ENCODE results near the gene ACAD11.
"Not testable (repeated sequence)": the region's sequence is repeated elsewhere in the genome, so short reads cannot be mapped to it uniquely, and the experiment has no call there.

Gene ACAD11

GRCh38 chr3:132563420-132564069 is 96.1 kb downstream of the ACAD11 start:
- Histone ChIP-seq H3K9me3 (ENCODE audit: control insufficient read depth, low read length) (no peaks in the 10 kb centered on the region), H3K36me3 (ENCODE audit: control insufficient read depth, insufficient read depth, low read length) (no peaks in the 10 kb centered on the region), H3K27ac (ENCODE audit: insufficient read depth, low read depth, low read length, poor library complexity, severe bottlenecking) (no peak overlapping the region), H3K27me3 (ENCODE audit: control insufficient read depth, insufficient read depth, low read length, poor library complexity, severe bottlenecking) (no peaks in the 10 kb centered on the region), H3K4me1 (ENCODE audit: control insufficient read depth, insufficient read depth, low read length) (no peaks in the 10 kb centered on the region), H3K4me3 (ENCODE audit: insufficient read depth, low read depth, low read length) (no peak overlapping the region)
- 100% methylated on average over 2 to 4 of the region's 4 CpGs for WGBS, 2 experiments

GRCh38 chr3:132561003-132561402 is 98.6 kb downstream of the ACAD11 start:
- no peaks in the 10 kb centered on the region for H3K36me3 ChIP-seq (ENCODE audit: control insufficient read depth, insufficient read depth, low read length)
- WGBS, 2 experiments: 52 to 59% methylated on average over 4 of the region's 4 CpGs
- no peak overlapping the region for H3K27ac ChIP-seq (ENCODE audit: insufficient read depth, low read depth, low read length, poor library complexity, severe bottlenecking)
- H3K27me3 ChIP-seq (ENCODE audit: control insufficient read depth, insufficient read depth, low read length, poor library complexity, severe bottlenecking): no peaks in the 10 kb centered on the region
- H3K4me3 ChIP-seq (ENCODE audit: insufficient read depth, low read depth, low read length): no peak overlapping the region
- no peaks in the 10 kb centered on the region for H3K9me3 ChIP-seq (ENCODE audit: control insufficient read depth, low read length)
- H3K4me1 ChIP-seq (ENCODE audit: control insufficient read depth, insufficient read depth, low read length): no peaks in the 10 kb centered on the region

GRCh38 chr3:132556508-132557159 is 103.0 kb downstream of the ACAD11 start:
- no peaks in the 10 kb centered on the region for H3K4me1 ChIP-seq (ENCODE audit: control insufficient read depth, insufficient read depth, low read length)
- no peak overlapping the region for H3K4me3 ChIP-seq (ENCODE audit: insufficient read depth, low read depth, low read length)
- H3K27me3 ChIP-seq (ENCODE audit: control insufficient read depth, insufficient read depth, low read length, poor library complexity, severe bottlenecking): no peaks in the 10 kb centered on the region
- H3K27ac ChIP-seq (ENCODE audit: insufficient read depth, low read depth, low read length, poor library complexity, severe bottlenecking): no peak overlapping the region
- WGBS, 2 experiments: 89 to 92% methylated on average over 7 to 8 of the region's 8 CpGs
- H3K9me3 ChIP-seq (ENCODE audit: control insufficient read depth, low read length): no peaks in the 10 kb centered on the region
- no peaks in the 10 kb centered on the region for H3K36me3 ChIP-seq (ENCODE audit: control insufficient read depth, insufficient read depth, low read length)

- 88 to 93% methylated on average over 3 of the region's 3 CpGs for WGBS, 2 experiments
- not testable (repeated sequence) for H3K9me3 ChIP-seq (ENCODE audit: control insufficient read depth, low read length); H3K27ac ChIP-seq (ENCODE audit: insufficient read depth, low read depth, low read length, poor library complexity, severe bottlenecking); H3K4me1 ChIP-seq (ENCODE audit: control insufficient read depth, insufficient read depth, low read length); H3K4me3 ChIP-seq (ENCODE audit: insufficient read depth, low read depth, low read length); H3K27me3 ChIP-seq (ENCODE audit: control insufficient read depth, insufficient read depth, low read length, poor library complexity, severe bottlenecking); H3K36me3 ChIP-seq (ENCODE audit: control insufficient read depth, insufficient read depth, low read length)
Observed at GRCh38 chr3:132556036-132556386, 103.6 kb downstream of the ACAD11 start.

GRCh38 chr3:132555306-132556035 is 104.1 kb downstream of the ACAD11 start:
- no peaks in the 10 kb centered on the region for H3K27me3 ChIP-seq (ENCODE audit: control insufficient read depth, insufficient read depth, low read length, poor library complexity, severe bottlenecking)
- H3K27ac ChIP-seq (ENCODE audit: insufficient read depth, low read depth, low read length, poor library complexity, severe bottlenecking): no peak overlapping the region
- no peaks in the 10 kb centered on the region for H3K4me1 ChIP-seq (ENCODE audit: control insufficient read depth, insufficient read depth, low read length)
- H3K4me3 ChIP-seq (ENCODE audit: insufficient read depth, low read depth, low read length): no peak overlapping the region
- H3K9me3 ChIP-seq (ENCODE audit: control insufficient read depth, low read length): no peaks in the 10 kb centered on the region
- H3K36me3 ChIP-seq (ENCODE audit: control insufficient read depth, insufficient read depth, low read length): no peaks in the 10 kb centered on the region
- 92 to 96% methylated on average over 3 to 5 of the region's 5 CpGs for WGBS, 2 experiments

- no peaks in the 10 kb centered on the region for H3K9me3 ChIP-seq (ENCODE audit: control insufficient read depth, low read length)
- H3K4me1 ChIP-seq (ENCODE audit: control insufficient read depth, insufficient read depth, low read length): no peaks in the 10 kb centered on the region
- H3K27me3 ChIP-seq (ENCODE audit: control insufficient read depth, insufficient read depth, low read length, poor library complexity, severe bottlenecking): no peaks in the 10 kb centered on the region
- WGBS, 2 experiments: 74 to 80% methylated on average over 8 of the region's 8 CpGs
- H3K4me3 ChIP-seq (ENCODE audit: insufficient read depth, low read depth, low read length): no peak overlapping the region
- no peak overlapping the region for H3K27ac ChIP-seq (ENCODE audit: insufficient read depth, low read depth, low read length, poor library complexity, severe bottlenecking)
- no peaks in the 10 kb centered on the region for H3K36me3 ChIP-seq (ENCODE audit: control insufficient read depth, insufficient read depth, low read length)
Observed at GRCh38 chr3:132554437-132554836, 105.2 kb downstream of the ACAD11 start.

- no peaks in the 10 kb centered on the region for H3K27me3 ChIP-seq (ENCODE audit: control insufficient read depth, insufficient read depth, low read length, poor library complexity, severe bottlenecking)
- H3K36me3 ChIP-seq (ENCODE audit: control insufficient read depth, insufficient read depth, low read length): no peaks in the 10 kb centered on the region
- no peaks in the 10 kb centered on the region for H3K9me3 ChIP-seq (ENCODE audit: control insufficient read depth, low read length)
- no peak overlapping the region for H3K27ac ChIP-seq (ENCODE audit: insufficient read depth, low read depth, low read length, poor library complexity, severe bottlenecking)
- H3K4me1 ChIP-seq (ENCODE audit: control insufficient read depth, insufficient read depth, low read length): no peaks in the 10 kb centered on the region
- 93 to 94% methylated on average over 6 of the region's 6 CpGs for WGBS, 2 experiments
- H3K4me3 ChIP-seq (ENCODE audit: insufficient read depth, low read depth, low read length): no peak overlapping the region
Observed at GRCh38 chr3:132553826-132554225, 105.8 kb downstream of the ACAD11 start.

- Histone ChIP-seq H3K27ac (ENCODE audit: insufficient read depth, low read depth, low read length, poor library complexity, severe bottlenecking) (no peak overlapping the region), H3K36me3 (ENCODE audit: control insufficient read depth, insufficient read depth, low read length) (no peaks in the 10 kb centered on the region)
- WGBS, 2 experiments: 96 to 100% methylated on average over 3 of the region's 3 CpGs
Observed at GRCh38 chr3:132550579-132551305, 108.9 kb downstream of the ACAD11 start.

GRCh38 chr3:132549890-132550578 is 109.6 kb downstream of the ACAD11 start:
- no peaks in the 10 kb centered on the region for H3K4me1 ChIP-seq (ENCODE audit: control insufficient read depth, insufficient read depth, low read length)
- H3K4me3 ChIP-seq (ENCODE audit: insufficient read depth, low read depth, low read length): no peak overlapping the region
- no peaks in the 10 kb centered on the region for H3K36me3 ChIP-seq (ENCODE audit: control insufficient read depth, insufficient read depth, low read length)
- no peaks in the 10 kb centered on the region for H3K27me3 ChIP-seq (ENCODE audit: control insufficient read depth, insufficient read depth, low read length, poor library complexity, severe bottlenecking)
- H3K9me3 ChIP-seq (ENCODE audit: control insufficient read depth, low read length): no peaks in the 10 kb centered on the region
- H3K27ac ChIP-seq (ENCODE audit: insufficient read depth, low read depth, low read length, poor library complexity, severe bottlenecking): no peak overlapping the region

More at GRCh38 chr3:132550579-132551305, 108.9 kb downstream of the ACAD11 start:
- Histone ChIP-seq H3K4me3 (ENCODE audit: insufficient read depth, low read depth, low read length) (no peak overlapping the region), H3K27me3 (ENCODE audit: control insufficient read depth, insufficient read depth, low read length, poor library complexity, severe bottlenecking) (no peaks in the 10 kb centered on the region), H3K4me1 (ENCODE audit: control insufficient read depth, insufficient read depth, low read length) (no peaks in the 10 kb centered on the region), H3K9me3 (ENCODE audit: control insufficient read depth, low read length) (no peaks in the 10 kb centered on the region)

Measured in ectodermal cell (in vitro differentiated cells).